Keratinocyte (primary cell): ENCODE measurements around the gene PIEZO1. TPM values are rescaled to one million over a fixed set of nuclear protein-coding genes. Genes with fewer than 3 reads are reported as not detected.

ENCODE experiments used
- DNase-seq: peaks from one replicate; pipeline ENCODE4 v3.0.0-alpha.2; 2011; ENCODE audit warnings: low read depth, missing footprints, low spot score
- FAIRE-seq: peaks from 2 replicates; lab custom pipeline; 2011; peaks lifted over from hg19 to GRCh38; lab: Jason Lieb, UNC
- H2AFZ ChIP-seq: 2 replicates; pipeline ENCODE4 v1.6.0; 2012; ENCODE audit warnings: low read length, control low read depth, inconsistent platforms; ENCODE audit not compliant: control insufficient read depth
- H3K27ac ChIP-seq: 2 replicates; pipeline ENCODE4 v1.5.1; 2011; ENCODE audit warnings: low read length; ENCODE audit not compliant: control insufficient read depth, insufficient read depth
- H3K27me3 ChIP-seq: 3 replicates; pipeline ENCODE4 v1.6.0; 2011; ENCODE audit warnings: low read length; ENCODE audit not compliant: control insufficient read depth, insufficient read depth; ENCODE audit errors: extremely low read depth
- H3K36me3 ChIP-seq, 2 experiments: 2 replicates in 1 of 2; 3 replicates in 1 of 2; pipeline ENCODE4 v1.5.1; 2011; ENCODE audit warnings: low read length in 2 of 2, mild to moderate bottlenecking in 1 of 2; ENCODE audit not compliant: control insufficient read depth in 2 of 2, insufficient read depth in 2 of 2; ENCODE audit errors: extremely low read depth in 1 of 2
- H3K4me1 ChIP-seq: 3 replicates; pipeline ENCODE4 v1.5.1; 2011; ENCODE audit warnings: low read length; ENCODE audit not compliant: control insufficient read depth, insufficient read depth; ENCODE audit errors: extremely low read depth
- H3K4me2 ChIP-seq: 3 replicates; pipeline ENCODE4 v1.6.0; 2011; ENCODE audit warnings: low read depth, low read length; ENCODE audit not compliant: control insufficient read depth, insufficient read depth; ENCODE audit errors: extremely low read depth
- H3K4me3 ChIP-seq, 3 experiments: fragments of 200-600 bp in 1 of 3; sonication (generic) in 1 of 3; 2 replicates in 2 of 3; 3 replicates in 1 of 3; pipeline ENCODE4 v1.5.1; 2011 to 2016; ENCODE audit warnings: low read length in 3 of 3, mild to moderate bottlenecking in 3 of 3, control low read depth in 2 of 3, inconsistent platforms in 1 of 3, low read depth in 1 of 3, mixed read lengths in 1 of 3, mixed run types in 1 of 3, moderate library complexity in 1 of 3; ENCODE audit not compliant: control insufficient read depth in 2 of 3, insufficient read depth in 2 of 3; ENCODE audit errors: extremely low read depth in 1 of 3
- H3K79me2 ChIP-seq: 2 replicates; pipeline ENCODE4 v1.6.0; 2012; ENCODE audit warnings: low read length; ENCODE audit not compliant: control insufficient read depth, insufficient read depth
- H3K9ac ChIP-seq: 3 replicates; pipeline ENCODE4 v1.6.0; 2011; ENCODE audit warnings: low read length; ENCODE audit not compliant: control insufficient read depth, insufficient read depth; ENCODE audit errors: extremely low read depth
- H3K9me1 ChIP-seq: 3 replicates; pipeline ENCODE4 v1.6.0; 2011; ENCODE audit warnings: low read length; ENCODE audit not compliant: control insufficient read depth, insufficient read depth; ENCODE audit errors: extremely low read depth
- H3K9me3 ChIP-seq: 2 replicates; pipeline ENCODE4 v1.5.1; 2012; ENCODE audit warnings: low read depth, low read length; ENCODE audit not compliant: control insufficient read depth
- H4K20me1 ChIP-seq: 3 replicates; pipeline ENCODE4 v1.6.0; 2011; ENCODE audit warnings: low read length; ENCODE audit not compliant: control insufficient read depth, insufficient read depth; ENCODE audit errors: extremely low read depth
- EZH2 ChIP-seq: IDR thresholded peaks from one replicate; pipeline ENCODE4 v1.6.1; 2012; ENCODE audit warnings: inconsistent platforms, mild to moderate bottlenecking, low read length, moderate library complexity
- dilution Hi-C: fragments of 300-500 bp; cut with MboI; formaldehyde crosslinking; loops from one replicate; pipeline ENCODE4 v1.7.0; 2020; ENCODE audit warnings: low sequenced_read_pairs; ENCODE audit not compliant: extremely low pct_ligation_motif_present
- polyA plus RNA-seq, 5 experiments: library from polyadenylated mRNA; depleted of rRNA in 3 of 5; stranded (reverse) in 3 of 5; stranded (forward) in 1 of 5; unstranded in 1 of 5; fragments of >200 nt; gene quantifications; 1 replicate in 1 of 5; 2 replicates in 3 of 5; 3 replicates in 1 of 5; pipeline versions ENCODE4 v1.2.1 to v1.2.3, GENCODE V29; 2011 to 2012; ENCODE audit warnings: missing spikeins in 2 of 5, low read depth in 1 of 5, low replicate concordance in 1 of 5
- TF ChIP-seq, protein P1 (sequence below), 3 experiments: IDR thresholded peaks in 1 of 3; conservative IDR thresholded peaks in 1 of 3; optimal IDR thresholded peaks in 1 of 3; 2 replicates in 2 of 3; 3 replicates in 1 of 3; pipeline versions ENCODE3 to v1.5.1; 2011; ENCODE audit warnings: low read length in 3 of 3, mild to moderate bottlenecking in 3 of 3, moderate library complexity in 2 of 3, control low read depth in 1 of 3, inconsistent platforms in 1 of 3; ENCODE audit not compliant: insufficient read depth in 2 of 3; ENCODE audit errors: extremely low read depth in 1 of 3

Gene PIEZO1
- polyA plus RNA-seq, 1 donor (not counting 4 experiments of a cell fraction or from before 2014, with no cell fraction given), result 62.8 TPM

- FAIRE-seq (no peak), DNase-seq (no peak)
- Histone ChIP-seq H3K27me3 (no peaks in the 10 kb centered on the region), H3K4me1 (peaks cover 10% of the 10 kb centered on the region), H4K20me1 (peaks cover 23% of the 10 kb centered on the region), H3K79me2 (peaks cover 10% of the 10 kb centered on the region), H3K9me1 (peaks cover 2% of the 10 kb centered on the region), H3K9me3 (no peaks in the 10 kb centered on the region), H3K9ac (no peak overlapping the region), H2AFZ (no peak overlapping the region), H3K36me3 (peaks cover 40 to 41% of the 10 kb centered on the region in 2 experiments), H3K4me2 (no peak overlapping the region), H3K4me3 (no peak overlapping the region), H3K27ac (no peak overlapping the region)
- dilution Hi-C loops, result no loop called here
- TF ChIP-seq, protein P1, sequence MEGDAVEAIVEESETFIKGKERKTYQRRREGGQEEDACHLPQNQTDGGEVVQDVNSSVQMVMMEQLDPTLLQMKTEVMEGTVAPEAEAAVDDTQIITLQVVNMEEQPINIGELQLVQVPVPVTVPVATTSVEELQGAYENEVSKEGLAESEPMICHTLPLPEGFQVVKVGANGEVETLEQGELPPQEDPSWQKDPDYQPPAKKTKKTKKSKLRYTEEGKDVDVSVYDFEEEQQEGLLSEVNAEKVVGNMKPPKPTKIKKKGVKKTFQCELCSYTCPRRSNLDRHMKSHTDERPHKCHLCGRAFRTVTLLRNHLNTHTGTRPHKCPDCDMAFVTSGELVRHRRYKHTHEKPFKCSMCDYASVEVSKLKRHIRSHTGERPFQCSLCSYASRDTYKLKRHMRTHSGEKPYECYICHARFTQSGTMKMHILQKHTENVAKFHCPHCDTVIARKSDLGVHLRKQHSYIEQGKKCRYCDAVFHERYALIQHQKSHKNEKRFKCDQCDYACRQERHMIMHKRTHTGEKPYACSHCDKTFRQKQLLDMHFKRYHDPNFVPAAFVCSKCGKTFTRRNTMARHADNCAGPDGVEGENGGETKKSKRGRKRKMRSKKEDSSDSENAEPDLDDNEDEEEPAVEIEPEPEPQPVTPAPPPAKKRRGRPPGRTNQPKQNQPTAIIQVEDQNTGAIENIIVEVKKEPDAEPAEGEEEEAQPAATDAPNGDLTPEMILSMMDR (optimal IDR thresholded peaks at IDR 0.05 in 1 of 3, IDR thresholded peaks at IDR 0.05 in 1 of 3, conservative IDR thresholded peaks at IDR 0.05 in 1 of 3; ENCODE audit: extremely low read depth in 1 of 3, insufficient read depth in 2 of 3, low read length in 3 of 3), result no peak
- TF ChIP-seq EZH2, result no peak
Observed at GRCh38 chr16:88738151-88739084, 46.6 kb downstream of the PIEZO1 start.

- peaks cover 10% of the 10 kb centered on the region for H3K4me1 ChIP-seq
- H3K36me3 ChIP-seq, result peaks cover 35 to 37% of the 10 kb centered on the region in 2 experiments
- H3K4me3 ChIP-seq, result no peak overlapping the region
- no peak overlapping the region for H3K9ac ChIP-seq
- H4K20me1 ChIP-seq, result peaks cover 15% of the 10 kb centered on the region
- dilution Hi-C loops, result no loop called here
- H2AFZ ChIP-seq, result no peak overlapping the region
- H3K9me1 ChIP-seq, result peaks cover 2% of the 10 kb centered on the region
- peak; percentile 11 for DNase-seq
- H3K9me3 ChIP-seq, result no peaks in the 10 kb centered on the region
- H3K27me3 ChIP-seq, result no peaks in the 10 kb centered on the region
- TF ChIP-seq, protein P1 (optimal IDR thresholded peaks at IDR 0.05 in 1 of 3, IDR thresholded peaks at IDR 0.05 in 1 of 3, conservative IDR thresholded peaks at IDR 0.05 in 1 of 3; ENCODE audit: extremely low read depth in 1 of 3, insufficient read depth in 2 of 3, low read length in 3 of 3), result peak; percentile 70 to 97 (median 94)
- no peak for TF ChIP-seq EZH2
- no peak overlapping the region for H3K4me2 ChIP-seq
- FAIRE-seq, result no peak
- peaks cover 2% of the 10 kb centered on the region for H3K79me2 ChIP-seq
- no peak overlapping the region for H3K27ac ChIP-seq
Observed at GRCh38 chr16:88737298-88738150, 47.5 kb downstream of the PIEZO1 start.
